Mucosa of rectum (tissue), 2 donors: ENCODE measurements around the gene PTPN11.
A peak's percentile ranks its signal among the peaks of the same experiment; 100 is the strongest.

Source experiments
- H3K27ac ChIP-seq, 2 donors: one replicate each; pipeline ENCODE4 v1.7.0; 2013; ENCODE audit warnings: inconsistent platforms in 2 of 2, low read depth in 2 of 2, low read length in 2 of 2
- H3K27me3 ChIP-seq, 2 donors: one replicate each; pipeline ENCODE4 v1.7.0; 2013; ENCODE audit warnings: low read length in 2 of 2; ENCODE audit not compliant: control insufficient read depth in 2 of 2, insufficient read depth in 2 of 2
- H3K36me3 ChIP-seq, 2 donors: one replicate each; pipeline ENCODE4 v1.7.0; 2013; ENCODE audit warnings: low read length in 2 of 2; ENCODE audit not compliant: control insufficient read depth in 2 of 2, insufficient read depth in 2 of 2
- H3K4me1 ChIP-seq, 2 donors: one replicate each; pipeline ENCODE4 v1.7.0; 2013; ENCODE audit warnings: low read length in 2 of 2, mild to moderate bottlenecking in 1 of 2; ENCODE audit not compliant: control insufficient read depth in 2 of 2, insufficient read depth in 2 of 2
- H3K4me3 ChIP-seq, 2 donors: one replicate each; pipeline ENCODE4 v1.7.0; 2013; ENCODE audit warnings: low read length in 2 of 2
- H3K9ac ChIP-seq, 2 donors: one replicate each; pipeline ENCODE4 v1.7.0; 2013; ENCODE audit warnings: low read length in 2 of 2, low read depth in 1 of 2, mild to moderate bottlenecking in 1 of 2
- H3K9me3 ChIP-seq, 2 donors: one replicate each; pipeline ENCODE4 v1.7.0; 2013; ENCODE audit warnings: low read length in 2 of 2; ENCODE audit not compliant: control insufficient read depth in 2 of 2
- donor health status: healthy.
- donor health status: Normal muscosa, but diverticular disease.

The PTPN11 gene

GRCh38 chr12:112418608-112419296, at the start of gene PTPN11:
TSS of gene PTPN11 (plus strand) at chr12:112418947. CDS start at chr12:112419112, 165 bp downstream.
- Histone ChIP-seq H3K27me3 (no peaks in the 10 kb centered on the region), H3K4me1 (peaks cover 4 to 12% of the 10 kb centered on the region in 2 donors), H3K4me3 (peak within 1 kb of the TSS; percentile 91 to 96), H3K9me3 (no peaks in the 10 kb centered on the region), H3K36me3 (no peaks in the 10 kb centered on the region), H3K9ac (peak within 1 kb of the TSS; percentile 88 to 94), H3K27ac (peak within 1 kb of the TSS; percentile 92 to 94)

GRCh38 chr12:112370199-112370598, 48.5 kb upstream of the PTPN11 start:
- no peak overlapping the region for H3K4me3 ChIP-seq
- H3K9me3 ChIP-seq = no peaks in the 10 kb centered on the region
- no peaks in the 10 kb centered on the region for H3K36me3 ChIP-seq
- no peak overlapping the region for H3K27ac ChIP-seq
- no peaks in the 10 kb centered on the region for H3K4me1 ChIP-seq
- no peaks in the 10 kb centered on the region for H3K27me3 ChIP-seq
- H3K9ac ChIP-seq = no peak overlapping the region

- H3K4me3 ChIP-seq = no peak overlapping the region
- H3K4me1 ChIP-seq = no peaks in the 10 kb centered on the region
- no peaks in the 10 kb centered on the region for H3K36me3 ChIP-seq
- no peak overlapping the region for H3K27ac ChIP-seq
- no peaks in the 10 kb centered on the region for H3K27me3 ChIP-seq
- no peak overlapping the region for H3K9ac ChIP-seq
- H3K9me3 ChIP-seq = no peaks in the 10 kb centered on the region
Observed at GRCh38 chr12:112370868-112371510, 47.8 kb upstream of the PTPN11 start.

- Histone ChIP-seq H3K9me3 (no peaks in the 10 kb centered on the region), H3K9ac (no peak overlapping the region), H3K4me3 (no peak overlapping the region), H3K27ac (no peak overlapping the region), H3K27me3 (no peaks in the 10 kb centered on the region), H3K36me3 (no peaks in the 10 kb centered on the region), H3K4me1 (no peaks in the 10 kb centered on the region)
Observed at GRCh38 chr12:112374166-112374740, 44.5 kb upstream of the PTPN11 start.

GRCh38 chr12:112375105-112375504, 43.6 kb upstream of the PTPN11 start:
- no peak overlapping the region for H3K4me3 ChIP-seq
- no peak overlapping the region for H3K9ac ChIP-seq
- peaks cover under 1 to 2% of the 10 kb centered on the region in 2 donors for H3K4me1 ChIP-seq
- no peaks in the 10 kb centered on the region for H3K36me3 ChIP-seq
- H3K9me3 ChIP-seq = no peaks in the 10 kb centered on the region
- H3K27ac ChIP-seq = no peak overlapping the region
- no peaks in the 10 kb centered on the region for H3K27me3 ChIP-seq

GRCh38 chr12:112380663-112381405, 37.9 kb upstream of the PTPN11 start:
- Histone ChIP-seq H3K9ac (peak overlapping the region; percentile 63 to 86), H3K9me3 (no peaks in the 10 kb centered on the region), H3K4me3 (peak overlapping the region; percentile 77 to 83), H3K27ac (peak overlapping the region; percentile 75 to 83), H3K27me3 (no peaks in the 10 kb centered on the region), H3K36me3 (no peaks in the 10 kb centered on the region), H3K4me1 (peaks cover 12 to 17% of the 10 kb centered on the region in 2 donors)

GRCh38 chr12:112381406-112381882, 37.3 kb upstream of the PTPN11 start:
- peak overlapping the region; percentile 63 to 86 for H3K9ac ChIP-seq
- peak overlapping the region; percentile 75 to 83 for H3K27ac ChIP-seq
- no peaks in the 10 kb centered on the region for H3K36me3 ChIP-seq
- H3K4me1 ChIP-seq = peaks cover 12 to 17% of the 10 kb centered on the region in 2 donors
- no peaks in the 10 kb centered on the region for H3K27me3 ChIP-seq
- peak overlapping the region; percentile 77 to 83 for H3K4me3 ChIP-seq
- H3K9me3 ChIP-seq = no peaks in the 10 kb centered on the region

- H3K36me3 ChIP-seq = no peaks in the 10 kb centered on the region
- H3K9me3 ChIP-seq = no peaks in the 10 kb centered on the region
- peaks cover 12 to 17% of the 10 kb centered on the region in 2 donors for H3K4me1 ChIP-seq
- peak within 1 kb of the TSS; percentile 75 to 83 for H3K27ac ChIP-seq
- H3K4me3 ChIP-seq = peak within 1 kb of the TSS; percentile 79 to 83
- peak within 1 kb of the TSS; percentile 74 to 86 for H3K9ac ChIP-seq
- H3K27me3 ChIP-seq = no peaks in the 10 kb centered on the region
Observed at GRCh38 chr12:112381883-112382796, 36.6 kb upstream of the PTPN11 start, which contains the start of gene HECTD4. TSS of gene HECTD4 (minus strand) at chr12:112382431. CDS start at chr12:112382128, 303 bp downstream.

GRCh38 chr12:112382866-112383265, 35.9 kb upstream of the PTPN11 start:
- Histone ChIP-seq H3K27ac (peak overlapping the region in 1 of 2 donors; percentile 70), H3K36me3 (no peaks in the 10 kb centered on the region), H3K9me3 (no peaks in the 10 kb centered on the region), H3K27me3 (no peaks in the 10 kb centered on the region), H3K4me3 (peak overlapping the region; percentile 79 to 83), H3K4me1 (peaks cover 12 to 17% of the 10 kb centered on the region in 2 donors), H3K9ac (peak overlapping the region; percentile 74 to 86)
